HG02759 (cell line): Measurements from ENCODE around the gene SERPINB6.
"Not testable (repeated sequence)": the region's sequence is repeated elsewhere in the genome, so short reads cannot be mapped to it uniquely, and the experiment has no call there.

Experiments used
- ATAC-seq: cut with Tn5 transposase; IDR thresholded peaks from one replicate; pipeline ENCODE4 v1.9.1; 2021; ENCODE audit warnings: mild to moderate bottlenecking, moderate library complexity; ENCODE audit not compliant: unreplicated experiment

Gene SERPINB6

GRCh38 chr6:2917065-2917464 lies 54.3 kb downstream of the SERPINB6 start:
- ATAC-seq = no peak

GRCh38 chr6:2916158-2916925 lies 55.0 kb downstream of the SERPINB6 start:
- ATAC-seq = no peak

DNA sequence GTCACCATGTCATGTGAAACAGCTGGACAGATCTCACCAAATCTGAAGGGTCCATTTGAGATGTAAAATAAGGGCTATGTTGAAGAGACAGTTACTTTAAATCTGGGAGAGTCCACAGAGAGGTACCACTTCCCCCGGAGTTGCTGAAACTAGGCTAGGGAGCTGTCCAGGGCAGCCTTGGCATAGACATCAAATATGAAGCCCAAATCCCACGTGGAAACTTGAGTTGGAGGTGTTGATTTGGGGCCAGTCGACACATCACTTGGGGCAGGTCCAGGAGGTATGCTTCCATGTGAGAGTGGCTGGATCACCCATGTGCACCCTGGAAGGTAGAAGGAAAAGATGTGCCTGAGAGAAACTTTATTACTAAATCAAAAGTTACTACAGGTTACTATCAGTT lies 56.2 kb downstream of the SERPINB6 start:
- ATAC-seq = no peak

- no peak for ATAC-seq
These were observed 57.1 kb downstream of the SERPINB6 start for GRCh38 chr6:2914318-2914660.

- ATAC-seq = no peak
These were observed 57.6 kb downstream of the SERPINB6 start for GRCh38 chr6:2913621-2914317.

DNA sequence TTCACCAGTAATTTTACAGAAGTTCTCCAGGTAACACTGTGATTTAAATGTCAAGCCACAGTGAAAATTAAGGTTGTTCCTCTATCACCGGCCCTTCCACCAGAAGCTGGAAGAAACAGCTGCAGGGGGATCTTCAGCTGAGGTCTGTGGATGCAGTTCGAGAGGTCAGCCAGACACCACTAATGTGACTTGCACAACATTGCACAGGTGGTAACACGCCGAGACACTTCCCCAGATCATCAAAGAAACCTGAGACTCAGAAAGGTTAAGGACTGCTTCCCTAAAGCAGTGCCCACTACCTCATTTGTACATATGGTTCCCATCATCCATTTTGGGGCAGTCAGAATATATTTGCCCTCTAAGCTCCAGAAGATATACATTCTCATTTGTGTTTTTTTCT lies 60.2 kb downstream of the SERPINB6 start:
- ATAC-seq = peak; percentile 75

DNA sequence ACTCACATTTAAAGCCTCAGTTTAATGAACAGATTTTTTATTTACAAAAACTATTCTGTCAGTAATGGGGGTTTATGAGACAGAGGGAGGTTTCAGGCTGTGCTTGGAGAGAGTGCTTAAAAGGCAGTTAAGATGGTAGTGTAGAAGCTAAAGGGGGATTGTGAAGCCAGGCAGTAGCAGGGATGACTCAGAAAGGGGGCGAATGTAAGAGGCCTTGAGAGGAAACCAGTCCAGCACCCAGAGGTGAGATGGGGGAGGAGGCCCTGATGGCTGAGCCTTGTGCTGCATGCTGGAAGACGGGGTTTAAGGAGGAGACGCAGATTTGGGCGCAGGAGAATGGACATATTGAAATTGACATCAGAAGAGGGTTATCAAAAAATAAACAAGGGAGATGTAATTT lies 61.6 kb downstream of the SERPINB6 start:
- no peak for ATAC-seq

DNA sequence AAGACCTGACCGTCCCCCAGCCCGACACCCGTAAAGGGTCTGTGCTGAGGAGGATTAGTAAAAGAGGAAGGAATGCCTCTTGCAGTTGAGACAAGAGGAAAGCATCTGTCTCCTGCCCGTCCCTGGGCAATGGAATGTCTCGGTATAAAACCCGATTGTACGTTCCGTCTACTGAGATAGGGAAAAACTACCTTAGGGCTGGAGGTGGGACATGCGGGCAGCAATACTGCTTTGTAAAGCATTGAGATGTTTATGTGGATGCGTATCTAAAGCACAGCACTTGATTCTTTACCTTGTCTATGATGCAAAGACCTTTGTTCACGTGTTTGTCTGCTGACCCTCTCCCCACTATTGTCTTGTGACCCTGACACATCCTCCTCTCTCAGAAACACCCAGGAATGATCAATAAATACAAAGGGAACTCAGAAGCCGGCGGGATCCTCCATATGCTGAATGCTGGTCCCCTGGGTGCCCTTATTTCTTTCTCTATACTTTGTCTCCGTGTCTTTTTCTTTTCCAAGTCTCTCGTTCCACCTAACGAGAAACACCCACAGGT lies 62.2 kb downstream of the SERPINB6 start:
- not testable (repeated sequence) for ATAC-seq

DNA sequence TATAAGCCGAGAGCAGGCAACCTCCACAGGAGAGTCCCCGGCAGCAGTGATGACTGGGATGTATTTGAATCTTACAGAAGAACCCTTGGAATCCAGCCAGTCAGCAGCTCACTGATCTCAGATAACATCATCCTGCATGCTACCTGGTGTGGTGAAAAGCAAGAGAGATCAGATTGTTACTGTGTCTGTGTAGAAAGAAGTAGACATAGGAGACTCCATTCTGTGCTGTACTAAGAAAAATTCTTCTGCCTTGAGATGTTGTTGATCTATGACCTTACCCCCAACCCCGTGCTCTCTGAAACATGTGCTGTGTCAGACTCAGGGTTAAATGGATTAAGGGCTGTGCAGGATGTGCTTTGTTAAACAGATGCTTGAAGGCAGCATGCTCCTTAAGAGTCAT lies 62.9 kb downstream of the SERPINB6 start:
- ATAC-seq = not testable (repeated sequence)

GRCh38 chr6:2903411-2904185 lies 67.8 kb downstream of the SERPINB6 start:
- ATAC-seq = not testable (repeated sequence)

DNA sequence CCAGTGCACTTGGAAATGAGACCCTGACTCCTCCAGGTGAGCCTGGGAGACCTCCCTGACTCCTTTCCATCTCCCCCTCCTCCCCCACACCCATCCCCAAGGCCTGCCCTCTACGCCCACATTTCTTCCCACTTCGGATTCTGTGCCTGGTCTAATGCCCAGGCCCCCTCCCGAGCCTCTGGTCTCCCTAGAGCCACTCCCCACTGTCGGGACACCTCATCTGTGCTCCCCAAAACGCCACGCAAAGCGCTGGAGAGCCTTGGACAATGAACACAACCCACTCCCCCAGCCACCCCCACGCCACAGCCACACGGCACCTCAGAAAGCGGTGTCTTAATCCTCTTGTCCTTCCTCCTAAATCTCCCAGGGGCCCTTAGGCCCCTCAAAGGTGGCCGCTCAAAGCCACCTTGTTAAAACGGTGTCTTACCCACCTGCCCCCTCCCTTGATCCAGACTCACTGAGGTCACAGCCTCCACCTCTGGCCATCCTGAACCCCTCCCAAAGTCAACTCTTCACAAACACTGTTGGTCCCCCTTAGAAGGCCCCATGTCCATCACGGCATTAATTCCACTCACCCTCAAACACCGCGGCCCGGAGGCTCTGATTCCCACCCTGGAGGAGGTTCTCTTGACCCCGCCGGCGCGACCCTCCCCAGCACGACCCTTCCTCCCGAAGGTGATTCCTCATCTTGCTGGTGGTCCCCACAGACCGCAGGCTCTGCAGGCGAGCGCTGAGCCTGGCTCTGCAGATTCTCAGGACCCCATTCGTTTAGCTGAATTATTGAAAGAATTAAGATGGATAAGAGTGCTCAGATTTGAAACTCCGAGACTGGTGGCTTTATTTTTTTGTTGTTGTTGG lies 69.5 kb downstream of the SERPINB6 start:
- ATAC-seq = not testable (repeated sequence)

- ATAC-seq = no peak
These were observed 70.3 kb downstream of the SERPINB6 start for GRCh38 chr6:2900821-2901644.

DNA sequence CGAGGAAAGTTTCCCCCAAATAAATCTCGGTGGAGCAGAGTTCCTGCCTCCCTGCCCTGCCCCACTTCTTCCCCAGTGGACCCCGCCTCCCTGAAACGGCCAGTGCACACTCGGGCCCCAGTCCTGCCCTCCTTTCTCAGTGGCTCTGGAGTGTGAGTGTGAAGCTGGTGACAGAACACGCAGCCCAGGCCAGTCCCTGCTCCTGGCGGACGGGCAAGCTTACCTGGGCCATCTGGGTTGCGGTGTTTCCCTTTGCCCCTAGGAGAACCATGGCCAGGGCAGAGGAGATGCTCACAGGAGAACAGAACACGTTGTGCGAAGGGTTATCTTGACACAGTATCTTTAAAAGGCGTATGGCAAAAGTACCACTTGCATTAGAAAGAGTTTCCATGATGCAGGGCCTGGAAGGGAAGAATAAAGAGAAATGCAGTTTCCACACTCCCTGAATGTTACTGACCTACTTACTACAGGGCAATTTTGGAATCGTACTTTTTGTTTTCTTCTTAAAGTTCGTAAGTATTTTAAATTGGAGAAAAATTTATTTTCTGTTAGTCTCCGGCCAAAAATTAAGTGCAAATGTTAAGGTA lies 71.1 kb downstream of the SERPINB6 start:
- no peak for ATAC-seq

DNA sequence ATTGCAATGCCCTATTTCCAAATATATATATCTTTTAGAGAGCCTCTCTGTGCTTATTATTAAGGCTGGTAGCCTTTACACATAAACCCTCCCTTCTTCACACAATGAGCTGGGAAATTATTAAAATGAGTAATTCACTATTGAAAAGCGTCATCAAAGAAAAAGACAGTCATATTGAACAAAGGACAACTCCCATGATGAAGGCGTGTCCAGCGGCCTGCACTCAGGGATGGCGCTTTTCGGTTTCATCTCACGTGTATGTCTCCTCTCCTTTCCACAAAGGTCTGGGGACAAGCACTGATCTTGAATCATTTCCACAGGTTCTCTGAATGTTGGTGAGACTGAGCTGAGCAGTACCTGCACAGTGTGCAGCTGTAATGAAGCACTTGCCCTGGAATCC lies 71.8 kb downstream of the SERPINB6 start:
- ATAC-seq = no peak
